Kidney epithelial cell (primary cell): ENCODE measurements around the gene SPAAR. TPM values are rescaled to one million over a fixed set of nuclear protein-coding genes. Genes with fewer than 3 reads are reported as not detected.
"Not testable (repeated sequence)": the region's sequence is repeated elsewhere in the genome, so short reads cannot be mapped to it uniquely, and the experiment has no call there.

Experiments used
- DNase-seq: peaks from one replicate; pipeline ENCODE4 v3.0.0-alpha.2; 2010; ENCODE audit warnings: low read depth
- H3K27me3 ChIP-seq: 2 replicates; pipeline ENCODE4 v1.6.0; 2011; ENCODE audit warnings: low read length; ENCODE audit not compliant: control insufficient read depth, insufficient read depth
- H3K36me3 ChIP-seq: 2 replicates; pipeline ENCODE4 v1.5.1; 2011; ENCODE audit warnings: low read length; ENCODE audit not compliant: control insufficient read depth, insufficient read depth
- H3K4me3 ChIP-seq: 2 replicates; pipeline ENCODE4 v1.5.1; 2011; ENCODE audit warnings: low read depth, mild to moderate bottlenecking, control low read depth, low read length
- total RNA-seq: library from RNA; depleted of rRNA; stranded (reverse); fragments of >200 nt; gene quantifications from 2 replicates; pipeline ENCODE4 v1.2.3, GENCODE V29; 2015
- TF ChIP-seq, protein P1 (sequence below): IDR thresholded peaks from 2 replicates; pipeline ENCODE4 v1.5.1; 2011; ENCODE audit warnings: mild to moderate bottlenecking, moderate library complexity, low read length, control low read depth, inconsistent platforms; ENCODE audit not compliant: insufficient read depth, poor library complexity, severe bottlenecking

The SPAAR gene
- total RNA-seq, 1 donor from 2014 or later: not detected

DNA sequence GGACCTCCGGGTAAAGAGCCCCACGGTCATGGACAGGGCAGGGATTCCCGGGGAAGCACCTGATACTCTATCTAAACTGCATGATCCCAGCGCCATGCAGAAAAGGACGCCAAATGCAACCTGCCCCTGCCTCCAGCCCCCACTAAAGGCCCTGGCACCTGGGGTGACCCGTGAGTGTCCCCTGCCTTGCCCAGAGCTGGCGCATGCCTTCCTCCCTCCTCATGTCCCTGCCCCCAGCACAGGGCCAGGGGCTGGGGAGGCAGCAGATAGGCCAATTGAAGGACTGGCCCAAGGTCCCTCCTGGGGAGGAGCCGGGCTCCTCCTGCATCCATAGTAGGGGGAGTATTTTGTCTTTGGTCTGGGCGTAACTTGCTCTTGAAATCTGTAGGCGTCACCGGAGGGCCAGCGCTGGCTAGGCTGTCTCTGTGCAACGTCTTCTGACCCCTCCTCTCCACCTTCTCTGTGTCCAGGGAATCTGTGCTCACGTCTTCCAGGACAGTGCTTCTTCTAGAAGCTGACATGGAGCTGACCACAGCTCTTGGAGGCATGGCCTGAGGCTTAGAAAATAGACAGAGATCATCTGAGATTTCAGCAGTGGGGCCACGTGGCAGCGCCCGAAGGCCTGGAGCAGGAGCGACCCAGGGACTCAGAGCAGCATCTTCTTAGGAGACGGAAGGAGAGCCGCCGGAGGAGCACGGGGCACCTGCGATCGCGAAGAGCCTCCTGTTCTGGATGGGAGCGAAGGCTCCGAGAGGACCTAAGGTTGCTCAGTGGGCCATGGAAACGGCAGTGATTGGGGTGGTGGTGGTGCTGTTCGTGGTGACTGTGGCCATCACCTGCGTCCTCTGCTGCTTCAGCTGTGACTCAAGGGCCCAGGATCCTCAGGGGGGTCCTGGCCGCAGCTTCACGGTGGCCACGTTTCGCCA is 660 bp downstream of the SPAAR start:
- Histone ChIP-seq H3K36me3 (no peaks in the 10 kb centered on the region), H3K4me3 (no peak overlapping the region), H3K27me3 (no peaks in the 10 kb centered on the region)
- no peak for DNase-seq
- TF ChIP-seq, protein P1, sequence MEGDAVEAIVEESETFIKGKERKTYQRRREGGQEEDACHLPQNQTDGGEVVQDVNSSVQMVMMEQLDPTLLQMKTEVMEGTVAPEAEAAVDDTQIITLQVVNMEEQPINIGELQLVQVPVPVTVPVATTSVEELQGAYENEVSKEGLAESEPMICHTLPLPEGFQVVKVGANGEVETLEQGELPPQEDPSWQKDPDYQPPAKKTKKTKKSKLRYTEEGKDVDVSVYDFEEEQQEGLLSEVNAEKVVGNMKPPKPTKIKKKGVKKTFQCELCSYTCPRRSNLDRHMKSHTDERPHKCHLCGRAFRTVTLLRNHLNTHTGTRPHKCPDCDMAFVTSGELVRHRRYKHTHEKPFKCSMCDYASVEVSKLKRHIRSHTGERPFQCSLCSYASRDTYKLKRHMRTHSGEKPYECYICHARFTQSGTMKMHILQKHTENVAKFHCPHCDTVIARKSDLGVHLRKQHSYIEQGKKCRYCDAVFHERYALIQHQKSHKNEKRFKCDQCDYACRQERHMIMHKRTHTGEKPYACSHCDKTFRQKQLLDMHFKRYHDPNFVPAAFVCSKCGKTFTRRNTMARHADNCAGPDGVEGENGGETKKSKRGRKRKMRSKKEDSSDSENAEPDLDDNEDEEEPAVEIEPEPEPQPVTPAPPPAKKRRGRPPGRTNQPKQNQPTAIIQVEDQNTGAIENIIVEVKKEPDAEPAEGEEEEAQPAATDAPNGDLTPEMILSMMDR: no peak

DNA sequence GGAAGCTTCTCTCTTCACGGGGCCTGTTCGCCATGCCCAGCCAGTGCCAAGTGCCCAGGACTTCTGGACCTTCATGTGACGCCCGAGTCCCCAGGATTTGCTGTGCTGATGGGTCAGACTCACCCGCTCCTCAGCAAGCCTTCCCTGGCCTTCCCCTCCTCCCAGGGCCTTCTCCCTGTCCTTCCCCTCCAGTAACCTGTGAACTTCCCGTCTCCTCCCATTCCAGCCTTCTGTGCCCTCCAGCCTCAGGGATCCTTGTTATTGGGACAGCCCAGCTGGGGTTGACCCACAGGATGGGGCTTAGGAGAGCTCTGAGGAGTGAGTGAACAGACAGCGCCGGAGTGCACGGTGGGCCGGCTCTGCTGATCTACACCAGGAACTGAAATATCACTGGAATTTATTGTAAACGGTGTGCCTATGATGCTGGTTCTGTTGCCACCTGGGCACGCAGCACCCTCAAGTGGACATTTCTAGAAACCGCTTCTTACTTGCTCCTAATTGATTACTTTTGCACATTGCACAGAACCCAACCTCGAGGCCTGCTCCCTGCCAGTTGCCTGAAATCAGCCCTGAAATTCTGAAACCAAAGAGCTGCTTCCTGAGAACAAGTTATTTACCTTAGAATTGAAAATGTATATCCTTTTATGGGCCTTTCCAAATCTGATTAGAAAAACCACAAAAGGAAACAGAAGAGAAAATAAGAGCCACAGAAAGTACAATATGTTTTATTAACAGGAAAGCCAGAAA is 1.5 kb downstream of the SPAAR start:
- no peak overlapping the region for H3K4me3 ChIP-seq
- no peaks in the 10 kb centered on the region for H3K27me3 ChIP-seq
- TF ChIP-seq, protein P1: peak; percentile 60
- DNase-seq: no peak
- H3K36me3 ChIP-seq: no peaks in the 10 kb centered on the region

DNA sequence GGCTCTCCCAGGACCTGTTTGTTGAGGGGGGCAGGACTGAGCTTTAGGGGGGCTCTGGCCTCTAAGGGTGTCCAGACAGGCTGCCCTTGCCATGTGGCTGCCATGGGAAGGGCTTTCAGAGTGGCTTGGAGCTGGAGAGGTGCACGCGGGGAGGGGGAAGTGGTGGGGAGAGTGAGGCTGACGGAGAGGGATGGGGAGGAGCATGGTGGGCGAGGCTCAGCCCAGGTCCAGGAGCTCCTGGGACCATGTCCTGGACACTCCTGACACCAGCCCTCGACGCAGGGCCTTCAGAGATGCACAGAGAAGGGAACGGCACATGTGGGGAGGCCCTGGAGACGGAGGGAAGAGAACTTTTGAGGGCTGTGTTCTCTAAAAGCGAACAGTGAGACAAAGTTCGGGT is 2.4 kb downstream of the SPAAR start:
- no peaks in the 10 kb centered on the region for H3K36me3 ChIP-seq
- H3K27me3 ChIP-seq: no peaks in the 10 kb centered on the region
- DNase-seq: no peak
- H3K4me3 ChIP-seq: no peak overlapping the region
- TF ChIP-seq, protein P1: no peak

DNA sequence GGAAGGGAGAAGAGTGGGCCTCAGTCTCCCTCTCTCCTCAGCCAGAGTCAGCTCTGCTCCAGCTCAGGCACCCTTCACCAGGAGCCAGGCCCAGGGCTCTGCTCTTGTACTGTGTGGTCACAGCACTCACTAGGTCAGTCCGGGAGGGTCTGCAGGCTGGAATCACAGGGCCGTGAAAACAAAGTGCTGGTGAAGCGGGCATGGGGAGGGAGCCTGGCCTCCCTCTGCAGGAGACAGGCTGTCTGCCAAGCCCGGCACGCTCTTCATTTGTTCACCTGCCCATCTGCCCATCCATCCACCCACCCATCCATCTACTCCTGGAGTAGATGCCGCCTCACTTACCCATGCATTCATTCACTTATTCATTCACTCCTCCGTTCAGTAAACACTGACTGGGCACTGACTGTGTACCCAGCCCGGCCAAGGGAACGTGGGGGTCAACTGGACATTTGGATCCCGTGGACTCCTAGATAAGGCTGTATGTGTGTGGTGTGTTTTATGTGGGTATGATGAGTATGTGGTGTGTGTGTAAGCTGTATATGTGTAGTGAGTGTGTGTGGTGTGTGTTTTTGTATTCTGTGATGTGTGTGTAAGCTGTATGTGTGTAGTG is 3.6 kb downstream of the SPAAR start:
- DNase-seq: no peak
- no peak overlapping the region for H3K4me3 ChIP-seq
- TF ChIP-seq, protein P1: no peak

DNA sequence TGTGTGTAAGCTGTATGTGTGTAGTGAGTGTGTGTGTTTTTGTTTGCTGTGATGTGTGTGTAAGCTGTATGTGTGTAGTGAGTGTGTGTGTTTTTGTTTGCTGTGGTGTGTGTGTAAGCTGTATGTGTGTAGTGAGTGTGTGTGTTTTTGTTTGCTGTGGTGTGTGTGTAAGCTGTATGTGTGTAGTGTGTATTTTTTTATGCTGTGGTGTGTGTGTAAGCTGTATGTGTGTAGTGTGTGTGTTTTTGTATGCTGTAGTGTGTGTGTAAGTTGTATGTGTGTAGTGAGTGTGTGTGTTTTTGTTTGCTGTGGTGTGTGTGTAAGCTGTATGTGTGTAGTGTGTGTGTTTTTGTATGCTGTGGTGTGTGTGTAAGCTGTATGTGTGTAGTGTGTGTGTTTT is 4.1 kb downstream of the SPAAR start:
- not testable (repeated sequence) for DNase-seq, H3K36me3 ChIP-seq, H3K4me3 ChIP-seq, H3K27me3 ChIP-seq

More for the DNA sequence above, 3.6 kb downstream of the SPAAR start:
- H3K27me3 ChIP-seq: no peaks in the 10 kb centered on the region
- no peaks in the 10 kb centered on the region for H3K36me3 ChIP-seq

DNA sequence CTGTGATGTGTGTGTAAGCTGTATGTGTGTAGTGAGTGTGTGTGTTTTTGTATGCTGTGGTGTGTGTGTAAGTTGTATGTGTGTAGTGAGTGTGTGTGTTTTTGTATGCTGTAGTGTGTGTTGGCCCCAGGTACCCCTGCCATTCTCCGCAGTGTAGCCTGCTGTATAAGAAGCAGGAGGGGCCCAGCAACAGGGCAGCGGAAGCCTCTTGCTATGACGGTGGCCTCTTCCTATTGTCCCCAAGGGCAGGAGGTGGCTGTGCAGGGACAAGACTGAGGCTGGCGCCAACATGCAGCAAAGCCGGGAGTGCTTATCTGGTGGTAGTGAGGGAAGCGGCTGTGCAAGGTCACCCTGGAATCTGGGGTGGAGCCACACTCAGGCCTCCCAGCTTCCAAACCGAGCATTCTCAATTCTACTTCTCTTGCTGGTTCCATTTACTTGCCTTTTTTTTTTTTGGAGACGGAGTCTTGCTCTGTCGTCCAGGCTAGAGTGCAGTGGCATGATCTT is 5.1 kb downstream of the SPAAR start:
- Histone ChIP-seq H3K36me3 (no peaks in the 10 kb centered on the region), H3K27me3 (no peaks in the 10 kb centered on the region), H3K4me3 (no peak overlapping the region)
- TF ChIP-seq, protein P1: no peak
- DNase-seq: no peak
